SH-SY5Y (cell line): ENCODE data around the gene RELB.

Experiments
- GATA2 ChIP-seq: IDR thresholded peaks from 2 replicates; pipeline ENCODE4 v1.6.1; 2011; ENCODE audit warnings: mild to moderate bottlenecking, low read depth, low read length
- GATA3 ChIP-seq: IDR thresholded peaks from 2 replicates; pipeline ENCODE4 v1.6.1; 2011; ENCODE audit warnings: low read depth, mild to moderate bottlenecking, low read length, moderate library complexity

DNA sequence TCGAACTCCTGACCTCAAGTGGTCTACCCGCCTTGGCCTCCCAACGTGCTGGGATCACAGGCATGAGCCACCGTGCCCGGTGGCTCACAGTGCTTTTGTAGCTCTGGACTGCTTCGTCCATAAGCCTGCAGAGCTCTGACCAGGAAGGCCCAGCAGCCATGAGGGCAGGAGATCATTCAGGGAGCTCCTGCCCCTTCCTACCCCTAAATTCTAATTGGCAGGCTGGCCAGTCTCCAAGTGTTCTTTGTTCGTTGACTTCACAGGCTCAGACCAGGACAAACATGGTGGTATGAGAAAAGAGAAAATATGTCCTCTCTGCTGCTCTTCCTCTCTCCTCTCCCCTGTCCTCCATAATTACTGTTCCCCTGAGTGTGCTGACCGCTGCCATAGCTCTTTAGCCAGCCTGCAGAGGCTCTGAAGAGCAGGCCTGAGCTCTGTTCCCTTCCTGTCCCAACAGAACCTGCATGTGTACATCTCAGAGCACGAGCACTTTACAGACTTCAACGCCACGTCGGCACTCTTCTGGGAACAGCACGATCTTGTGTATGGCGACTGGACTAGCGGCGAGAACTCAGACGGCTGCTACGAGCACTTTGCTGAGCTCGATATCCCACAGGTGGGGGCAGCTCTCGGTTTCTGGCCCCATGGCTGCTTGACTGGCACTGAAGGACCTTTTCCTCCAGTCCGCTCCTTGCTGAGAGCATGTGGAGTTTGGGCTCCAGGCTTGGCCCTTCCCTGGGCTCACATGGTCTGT, 27.1 kb upstream of the RELB start:
- TF ChIP-seq GATA2 (no peak), GATA3 (no peak)
